ENCODE results near the gene STX17.

Gene STX17

GRCh38 chr9:100012279-100012678 is 105.8 kb downstream of the STX17 start:
- peaks cover 0 to 13% of the 10 kb centered on the region in 2 experiments; a peak in 1 of 3 replicates for H3K36me3 ChIP-seq (ENCODE audit: control insufficient read depth in 2 of 2, insufficient read depth in 1 of 2, low read length in 2 of 2)
- TF ChIP-seq ZNF221 (tag by site-specific recombination; IDR thresholded peaks at IDR 0.05; ENCODE audit: borderline replicate concordance) (no peak), ZBTB21 (tag by site-specific recombination; IDR thresholded peaks at IDR 0.05) (no peak), MZF1 (tag by site-specific recombination; IDR thresholded peaks at IDR 0.05; ENCODE audit: borderline replicate concordance) (no peak), ZNF366 (tag by site-specific recombination; conservative IDR thresholded peaks at IDR 0.05) (no peak), ZNF513 (tag by site-specific recombination; IDR thresholded peaks at IDR 0.05) (no peak), ZNF112 (tag by site-specific recombination; IDR thresholded peaks at IDR 0.05) (no peak), ZNF785 (tag by site-specific recombination; IDR thresholded peaks at IDR 0.05) (no peak), ZNF645 (tag by site-specific recombination; IDR thresholded peaks at IDR 0.05) (no peak), ZBTB11 (tag by site-specific recombination; conservative IDR thresholded peaks at IDR 0.05; ENCODE audit: low read depth) (no peak), ZNF394 (tag by site-specific recombination; IDR thresholded peaks at IDR 0.05; ENCODE audit: borderline replicate concordance) (no peak), ZNF621 (tag by site-specific recombination; IDR thresholded peaks at IDR 0.05) (no peak), ZNF548 (tag by site-specific recombination; IDR thresholded peaks at IDR 0.05) (no peak), ZFHX2 (tag by site-specific recombination; conservative IDR thresholded peaks at IDR 0.05) (no peak), ZNF558 (tag by site-specific recombination; IDR thresholded peaks at IDR 0.05) (no peak), ZNF654 (tag by site-specific recombination; IDR thresholded peaks at IDR 0.05; ENCODE audit: low read depth) (no peak), KLF16 (tag by site-specific recombination; IDR thresholded peaks at IDR 0.05) (no peak), PRDM4 (tag by site-specific recombination; IDR thresholded peaks at IDR 0.05) (no peak), ZNF214 (tag by site-specific recombination; IDR thresholded peaks at IDR 0.05; ENCODE audit: borderline replicate concordance) (no peak), ZNF792 (tag by site-specific recombination; IDR thresholded peaks at IDR 0.05) (no peak)
- no peak overlapping the region for H3K4me3 ChIP-seq (ENCODE audit: low read depth, low read length)
- CTCF ChIA-PET, result interaction anchor here (0.6 to 1.6 kb wide), 8 partner anchors 9 to 848 kb away, joined by 3 to 6 read pairs (median 3); no protein-coding TSS in a partner anchor
- H3K4me1 ChIP-seq (ENCODE audit: control insufficient read depth, insufficient read depth, low read length), result no peaks in the 10 kb centered on the region
- H3K9me3 ChIP-seq (ENCODE audit: control insufficient read depth, insufficient read depth, low read depth, low read length), result no peaks in the 10 kb centered on the region
- H3K27ac ChIP-seq (ENCODE audit: extremely low read depth, low read depth, low read length), result no peak overlapping the region
- POLR2A ChIA-PET, result no interaction called here
